Measurements from ENCODE around the gene MYO9A. TPM values are rescaled to one million over a fixed set of nuclear protein-coding genes. Genes with fewer than 3 reads are reported as not detected.

The MYO9A gene
- total RNA-seq, 1 experiment from 2014 or later: 23.0 TPM

GRCh38 chr15:71773206-71773859 is 344.6 kb downstream of the MYO9A start:
- no peaks in the 10 kb centered on the region for H3K27me3 ChIP-seq (ENCODE audit: insufficient read depth, low read length)
- CTCF ChIA-PET: interaction anchor here (1.2 kb wide), 1 partner anchor 11 kb away, joined by 3 read pairs; no protein-coding TSS in a partner anchor
- H3K4me3 ChIP-seq (replicated peaks in 1 of 2; ENCODE audit: low read depth in 1 of 2, low read length in 2 of 2): no peak overlapping the region
- no peak for TF ChIP-seq SRF (IDR thresholded peaks at IDR 0.05; ENCODE audit: low read depth)
- TF ChIP-seq SIN3A (IDR thresholded peaks at IDR 0.05; ENCODE audit: low read depth): no peak
- TF ChIP-seq CEBPB (IDR thresholded peaks at IDR 0.05; ENCODE audit: low read depth): no peak
- no peak for TF ChIP-seq EZH2 (IDR thresholded peaks at IDR 0.05)
- TF ChIP-seq, protein P1, sequence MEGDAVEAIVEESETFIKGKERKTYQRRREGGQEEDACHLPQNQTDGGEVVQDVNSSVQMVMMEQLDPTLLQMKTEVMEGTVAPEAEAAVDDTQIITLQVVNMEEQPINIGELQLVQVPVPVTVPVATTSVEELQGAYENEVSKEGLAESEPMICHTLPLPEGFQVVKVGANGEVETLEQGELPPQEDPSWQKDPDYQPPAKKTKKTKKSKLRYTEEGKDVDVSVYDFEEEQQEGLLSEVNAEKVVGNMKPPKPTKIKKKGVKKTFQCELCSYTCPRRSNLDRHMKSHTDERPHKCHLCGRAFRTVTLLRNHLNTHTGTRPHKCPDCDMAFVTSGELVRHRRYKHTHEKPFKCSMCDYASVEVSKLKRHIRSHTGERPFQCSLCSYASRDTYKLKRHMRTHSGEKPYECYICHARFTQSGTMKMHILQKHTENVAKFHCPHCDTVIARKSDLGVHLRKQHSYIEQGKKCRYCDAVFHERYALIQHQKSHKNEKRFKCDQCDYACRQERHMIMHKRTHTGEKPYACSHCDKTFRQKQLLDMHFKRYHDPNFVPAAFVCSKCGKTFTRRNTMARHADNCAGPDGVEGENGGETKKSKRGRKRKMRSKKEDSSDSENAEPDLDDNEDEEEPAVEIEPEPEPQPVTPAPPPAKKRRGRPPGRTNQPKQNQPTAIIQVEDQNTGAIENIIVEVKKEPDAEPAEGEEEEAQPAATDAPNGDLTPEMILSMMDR (IDR thresholded peaks at IDR 0.05 in 2 of 3, conservative IDR thresholded peaks at IDR 0.05 in 1 of 3; ENCODE audit: borderline replicate concordance in 1 of 3, insufficient read depth in 1 of 3, low read depth in 2 of 3, low read length in 2 of 3): no peak
- no peak for TF ChIP-seq ZNF274 (IDR thresholded peaks at IDR 0.05; ENCODE audit: low read depth, low read length)
- TF ChIP-seq MAX (IDR thresholded peaks at IDR 0.05): no peak
- no peak for TF ChIP-seq JUND (IDR thresholded peaks at IDR 0.05)
- no peak for TF ChIP-seq TCF7L2 (IDR thresholded peaks at IDR 0.05; ENCODE audit: borderline replicate concordance, extremely low read depth, insufficient read depth, insufficient read length)
- TF ChIP-seq EZH2phosphoT487 (IDR thresholded peaks at IDR 0.05; ENCODE audit: borderline replicate concordance): no peak
- no peak for TF ChIP-seq YY1 (IDR thresholded peaks at IDR 0.05; ENCODE audit: extremely low read depth, insufficient replicate concordance, low read depth, low read length)
- TF ChIP-seq ZFX (IDR thresholded peaks at IDR 0.05): no peak
- TF ChIP-seq, protein P2, sequence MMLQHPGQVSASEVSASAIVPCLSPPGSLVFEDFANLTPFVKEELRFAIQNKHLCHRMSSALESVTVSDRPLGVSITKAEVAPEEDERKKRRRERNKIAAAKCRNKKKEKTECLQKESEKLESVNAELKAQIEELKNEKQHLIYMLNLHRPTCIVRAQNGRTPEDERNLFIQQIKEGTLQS (IDR thresholded peaks at IDR 0.05): no peak
- TF ChIP-seq FOSL1 (IDR thresholded peaks at IDR 0.05; ENCODE audit: low read depth): no peak
- no peak for TF ChIP-seq REST (IDR thresholded peaks at IDR 0.05; ENCODE audit: low read depth)
- TF ChIP-seq POLR2A (IDR thresholded peaks at IDR 0.05; ENCODE audit: borderline replicate concordance, extremely low read depth, insufficient read depth, insufficient read length): no peak
- no peak for TF ChIP-seq ZBTB33 (IDR thresholded peaks at IDR 0.05; ENCODE audit: extremely low read depth, insufficient replicate concordance, low read length)
- TF ChIP-seq POLR2AphosphoS5 (IDR thresholded peaks at IDR 0.05; ENCODE audit: low read depth, low read length): no peak
- POLR2A ChIA-PET: no interaction called here
- H4K20me1 ChIP-seq (ENCODE audit: insufficient read depth): no peaks in the 10 kb centered on the region
- H2AFZ ChIP-seq (ENCODE audit: low read depth, low read length, poor library complexity, severe bottlenecking): no peak overlapping the region
- ATAC-seq: no peak
- no peaks in the 10 kb centered on the region for H3K4me1 ChIP-seq (ENCODE audit: control insufficient read depth in 1 of 2, insufficient read depth in 2 of 2, low read length in 2 of 2)
- H3K79me2 ChIP-seq (ENCODE audit: insufficient read depth, low read length): no peaks in the 10 kb centered on the region
- no peak overlapping the region for H3K4me2 ChIP-seq (ENCODE audit: low read length)
- DNase-seq (ENCODE audit: low read depth, low spot score): no peak
- no peaks in the 10 kb centered on the region for H3K9me3 ChIP-seq (ENCODE audit: control insufficient read depth in 1 of 2, insufficient read depth in 1 of 2, low read depth in 1 of 2, low read length in 2 of 2)
- BruUV-seq (replicated peaks): no TSS peak
- H3K36me3 ChIP-seq (ENCODE audit: control insufficient read depth in 1 of 2, insufficient read depth in 2 of 2, low read length in 2 of 2): no peaks in the 10 kb centered on the region
- H3K27ac ChIP-seq (ENCODE audit: low read depth, low read length): no peak overlapping the region
- intact Hi-C loops (cut with micrococcal nuclease): no loop called here
- H3K9me2 ChIP-seq (ENCODE audit: insufficient read depth): no peaks in the 10 kb centered on the region
- RAD21 ChIA-PET (ENCODE audit: low non-redundant PET in 1 of 2, low total read pairs in 2 of 2, uncharacterized antibody in 2 of 2, unreplicated experiment in 2 of 2): no interaction called here
- H3K9ac ChIP-seq (ENCODE audit: low read length): no peak overlapping the region
